DND-41 (cell line): Measurements from ENCODE around the gene AMDHD2.

Source experiments
- ATAC-seq: fragments of 200-7000 bp; cut with Tn5 transposase; 3 replicates; pipeline ENCODE4 v1.9.1; 2021; ENCODE audit warnings: low read depth; ENCODE audit not compliant: insufficient read depth
- DNase-seq: peaks from one replicate; pipeline ENCODE4 v3.0.0-alpha.2; 2020
- H2AFZ ChIP-seq: 2 replicates; pipeline ENCODE4 v1.6.0; 2012; ENCODE audit warnings: low read depth, low read length
- H3K27ac ChIP-seq: 2 replicates; pipeline ENCODE4 v1.5.1; 2012; ENCODE audit warnings: low read length, inconsistent platforms
- H3K27me3 ChIP-seq: fragments of 200-600 bp; sonication (generic); 2 replicates; pipeline ENCODE4 v1.6.0; 2012; ENCODE audit warnings: low read length, mild to moderate bottlenecking, inconsistent platforms; ENCODE audit not compliant: insufficient read depth, poor library complexity
- H3K36me3 ChIP-seq: 2 replicates; pipeline ENCODE4 v1.5.1; 2012; ENCODE audit warnings: low read length, inconsistent platforms; ENCODE audit not compliant: insufficient read depth
- H3K4me1 ChIP-seq: 2 replicates; pipeline ENCODE4 v1.5.1; 2012; ENCODE audit warnings: mild to moderate bottlenecking, low read length; ENCODE audit not compliant: insufficient read depth
- H3K4me2 ChIP-seq: 2 replicates; pipeline ENCODE4 v1.6.0; 2012; ENCODE audit warnings: mild to moderate bottlenecking, moderate library complexity, low read length, inconsistent platforms; ENCODE audit not compliant: insufficient read depth
- H3K4me3 ChIP-seq, 2 experiments: fragments of 200-600 bp in 1 of 2; shearing (Covaris generic) in 1 of 2; 2 replicates each; pipeline ENCODE4 v1.5.1; 2012 to 2016; ENCODE audit warnings: inconsistent platforms in 2 of 2, low read length in 2 of 2, mild to moderate bottlenecking in 2 of 2, low read depth in 1 of 2, moderate library complexity in 1 of 2
- H3K79me2 ChIP-seq: 2 replicates; pipeline ENCODE4 v1.6.0; 2012; ENCODE audit warnings: low read length, inconsistent platforms; ENCODE audit not compliant: insufficient read depth
- H3K9ac ChIP-seq: 2 replicates; pipeline ENCODE4 v1.6.0; 2012; ENCODE audit warnings: low read depth, mild to moderate bottlenecking, inconsistent platforms, low read length, moderate library complexity
- H3K9me3 ChIP-seq: 2 replicates; pipeline ENCODE4 v1.5.1; 2012; ENCODE audit warnings: low read length, moderate library complexity, mild to moderate bottlenecking, inconsistent platforms; ENCODE audit not compliant: insufficient read depth, severe bottlenecking
- H4K20me1 ChIP-seq: 2 replicates; pipeline ENCODE4 v1.6.0; 2012; ENCODE audit warnings: low read length; ENCODE audit not compliant: insufficient read depth
- CTCF ChIP-seq: IDR thresholded peaks from 2 replicates; pipeline ENCODE4 v1.5.1; 2012; ENCODE audit warnings: borderline replicate concordance, low read length, moderate library complexity, mild to moderate bottlenecking; ENCODE audit not compliant: poor library complexity, severe bottlenecking; ENCODE audit errors: extremely low read depth
- EZH2 ChIP-seq: IDR thresholded peaks from 3 replicates; pipeline ENCODE4 v1.6.1; 2012; ENCODE audit warnings: borderline replicate concordance, low read depth, mild to moderate bottlenecking, moderate library complexity, low read length, inconsistent platforms; ENCODE audit not compliant: severe bottlenecking

Gene AMDHD2

GRCh38 chr16:2512735-2513404 lies 7.3 kb upstream of the AMDHD2 start:
- Histone ChIP-seq H3K79me2 (peaks cover 41% of the 10 kb centered on the region), H3K9me3 (no peaks in the 10 kb centered on the region), H3K27ac (peak overlapping the region; percentile 89), H2AFZ (peak overlapping the region; percentile 64), H3K27me3 (no peaks in the 10 kb centered on the region), H3K36me3 (peaks cover 13% of the 10 kb centered on the region), H3K4me1 (peaks cover 42% of the 10 kb centered on the region), H3K4me2 (peak overlapping the region; percentile 80), H3K4me3 (peak overlapping the region in 1 of 2 experiments; percentile 92; a peak in 2 of 4 replicates), H4K20me1 (peaks cover 35% of the 10 kb centered on the region), H3K9ac (peak overlapping the region; percentile 95)
- DNase-seq (peak; percentile 57), ATAC-seq (peak; percentile 23)
- TF ChIP-seq CTCF (peak; percentile 52), EZH2 (no peak)

GRCh38 chr16:2513405-2514332 lies 6.5 kb upstream of the AMDHD2 start, which contains the start of gene ATP6V0C:
Gene ATP6V0C (plus strand): TSS chr16:2513952. CDS start chr16:2514104, 152 bp downstream.
- Histone ChIP-seq H3K4me2 (peak within 1 kb of the TSS; percentile 80), H2AFZ (peak within 1 kb of the TSS; percentile 71), H3K4me1 (peaks cover 50% of the 10 kb centered on the region), H3K9ac (peak within 1 kb of the TSS; percentile 95), H3K9me3 (no peaks in the 10 kb centered on the region), H3K4me3 (peak within 1 kb of the TSS; percentile 67 to 92; a peak in 3 of 4 replicates), H3K27ac (peak within 1 kb of the TSS; percentile 89), H4K20me1 (peaks cover 43% of the 10 kb centered on the region), H3K79me2 (peaks cover 49% of the 10 kb centered on the region), H3K27me3 (no peaks in the 10 kb centered on the region), H3K36me3 (peaks cover 14% of the 10 kb centered on the region)
- DNase-seq (peak; percentile 92), ATAC-seq (peak; percentile 89)
- TF ChIP-seq EZH2 (no peak), CTCF (no peak)

DNA sequence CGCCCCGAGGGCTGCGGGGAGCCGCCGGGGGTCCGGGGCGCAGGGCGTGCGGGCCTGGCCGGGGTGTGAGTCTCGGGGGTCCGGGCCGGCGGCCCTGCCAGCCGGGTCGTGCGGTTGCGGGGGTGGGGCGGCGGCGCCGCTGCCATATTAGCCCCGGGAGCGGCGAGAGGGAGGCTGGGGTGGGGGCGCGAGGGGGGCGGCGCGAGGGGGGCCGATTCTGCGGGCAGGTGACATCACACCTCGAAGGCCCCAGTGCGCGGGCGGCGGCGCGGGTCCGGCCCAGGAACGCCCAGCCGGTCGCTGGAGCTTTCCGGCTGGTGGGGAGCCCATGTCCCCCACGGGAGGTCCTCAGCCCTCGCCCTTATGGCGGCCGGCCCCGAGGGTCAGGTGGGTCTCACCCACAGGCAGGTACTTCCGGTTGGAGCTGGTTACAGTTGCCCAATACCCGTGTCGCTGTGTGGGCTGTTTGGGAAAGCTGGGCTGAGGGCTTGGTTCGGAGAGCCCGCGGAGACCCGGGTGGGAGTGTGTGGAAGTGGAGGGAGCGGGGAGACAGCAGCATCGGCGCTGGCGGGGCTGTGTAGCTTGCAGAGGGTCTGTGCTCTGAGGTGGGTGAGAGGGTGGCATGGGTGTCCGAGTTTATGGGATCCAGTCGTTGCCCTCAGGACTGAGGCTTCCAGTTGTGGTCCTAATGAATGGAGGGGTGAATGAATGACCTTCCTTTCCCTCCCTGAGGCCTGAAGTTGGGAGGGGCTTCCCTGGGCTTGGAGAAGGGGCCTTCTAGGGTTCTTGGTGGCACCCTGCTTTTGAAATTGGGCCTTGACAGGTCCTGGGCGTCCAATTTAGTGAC lies 5.6 kb upstream of the AMDHD2 start:
- H3K4me1 ChIP-seq = peaks cover 59% of the 10 kb centered on the region

More for the DNA sequence above, 5.6 kb upstream of the AMDHD2 start:
- Histone ChIP-seq H3K27ac (peak overlapping the region; percentile 89), H2AFZ (peak overlapping the region; percentile 71), H4K20me1 (peaks cover 52% of the 10 kb centered on the region), H3K4me3 (peak overlapping the region; percentile 67 to 92; a peak in 3 of 4 replicates), H3K9ac (peak overlapping the region; percentile 95), H3K4me2 (peak overlapping the region; percentile 80), H3K9me3 (no peaks in the 10 kb centered on the region), H3K79me2 (peaks cover 58% of the 10 kb centered on the region), H3K36me3 (peaks cover 23% of the 10 kb centered on the region), H3K27me3 (no peaks in the 10 kb centered on the region)
- no peak for ATAC-seq
- TF ChIP-seq CTCF = no peak
- no peak for TF ChIP-seq EZH2
- DNase-seq = peak; percentile 32
